WTC11 (cell line): ENCODE results near the gene COL4A1. TPM values are rescaled to one million over a fixed set of nuclear protein-coding genes. Genes with fewer than 3 reads are reported as not detected.

ENCODE experiments used
- ATAC-seq: fragments of 200-7000 bp; cut with Tn5 transposase; 2 replicates; pipeline ENCODE4 v1.10.0; 2021; ENCODE audit warnings: mild to moderate bottlenecking, moderate library complexity
- CTCF ChIA-PET: fragments of 300-600 bp; sonication (Branson Sonifier 250); formaldehyde crosslinking; loops from one replicate; lab custom pipeline; 2021; ENCODE audit warnings: antibody characterized with exemption; lab: Charles Lee
- POLR2A ChIA-PET: fragments of 350-600 bp; sonication (Branson Sonifier 250); formaldehyde crosslinking; loops from one replicate; lab custom pipeline; 2021; ENCODE audit warnings: antibody characterized with exemption; lab: Charles Lee
- DNase-seq: peaks from one replicate; pipeline ENCODE4 v3.0.0; 2021; ENCODE audit warnings: low spot score
- H3K27ac Mint-ChIP-seq: 2 replicates; pipeline ENCODE4 v1.8.0; 2021; ENCODE audit warnings: mixed read lengths
- H3K27me3 Mint-ChIP-seq: 2 replicates; pipeline ENCODE4 v1.8.0; 2021; ENCODE audit warnings: low read depth, mild to moderate bottlenecking, moderate library complexity, mixed read lengths
- H3K36me3 Mint-ChIP-seq: 2 replicates; pipeline ENCODE4 v1.8.0; 2021; ENCODE audit warnings: mixed read lengths
- H3K4me1 Mint-ChIP-seq: 2 replicates; pipeline ENCODE4 v1.8.0; 2022; ENCODE audit warnings: mixed read lengths
- H3K4me3 Mint-ChIP-seq: 2 replicates; pipeline ENCODE4 v1.8.0; 2021; ENCODE audit warnings: mild to moderate bottlenecking, moderate library complexity, mixed read lengths
- H3K9me3 Mint-ChIP-seq: 2 replicates; pipeline ENCODE4 v1.8.0; 2021; ENCODE audit warnings: mixed read lengths
- ATF3 ChIP-seq: sonication (generic); formaldehyde crosslinking; conservative IDR thresholded peaks from 2 replicates; pipeline ENCODE4 v1.8.1; 2022; ENCODE audit warnings: mild to moderate bottlenecking, missing genetic modification reagents
- CBFB ChIP-seq: sonication (generic); formaldehyde crosslinking; IDR thresholded peaks from 2 replicates; pipeline ENCODE4 v1.8.1; 2022; ENCODE audit warnings: mild to moderate bottlenecking, low read depth, missing genetic modification reagents
- CREB1 ChIP-seq: sonication (generic); formaldehyde crosslinking; IDR thresholded peaks from 2 replicates; pipeline ENCODE4 v1.8.0; 2023; ENCODE audit warnings: mild to moderate bottlenecking, missing genetic modification reagents
- CTCF ChIP-seq: fragments of 200-600 bp; IDR thresholded peaks from 2 replicates; pipeline ENCODE4 v1.8.0; 2022; ENCODE audit warnings: antibody characterized with exemption
- ERG ChIP-seq: fragments of 250-450 bp; sonication (Bioruptor Pico); IDR thresholded peaks from 2 replicates; pipeline ENCODE4 v1.8.0; 2021; ENCODE audit warnings: mild to moderate bottlenecking
- GTF2I ChIP-seq: fragments of 250-450 bp; sonication (Bioruptor Pico); conservative IDR thresholded peaks from 2 replicates; pipeline ENCODE4 v1.4.0; 2021; ENCODE audit warnings: mild to moderate bottlenecking
- MAX ChIP-seq: sonication (generic); formaldehyde crosslinking; IDR thresholded peaks from 2 replicates; pipeline ENCODE4 v1.8.0; 2022; ENCODE audit warnings: mild to moderate bottlenecking, missing genetic modification reagents
- NR2C2 ChIP-seq: sonication (generic); formaldehyde crosslinking; IDR thresholded peaks from 2 replicates; pipeline ENCODE4 v1.8.0; 2022; ENCODE audit warnings: mild to moderate bottlenecking, missing genetic modification reagents
- NR3C1 ChIP-seq: sonication (generic); formaldehyde crosslinking; conservative IDR thresholded peaks from 2 replicates; pipeline ENCODE4 v1.8.1; 2023; ENCODE audit warnings: low read depth, mild to moderate bottlenecking, missing genetic modification reagents
- PRRX2 ChIP-seq: fragments of 250-450 bp; sonication (Bioruptor Pico); IDR thresholded peaks from 2 replicates; pipeline ENCODE4 v1.8.0; 2021; ENCODE audit warnings: mild to moderate bottlenecking
- SMAD4 ChIP-seq: sonication (generic); formaldehyde crosslinking; IDR thresholded peaks from 2 replicates; pipeline ENCODE4 v1.8.0; 2022; ENCODE audit warnings: mild to moderate bottlenecking, missing genetic modification reagents
- SP1 ChIP-seq: sonication (generic); formaldehyde crosslinking; conservative IDR thresholded peaks from 2 replicates; pipeline ENCODE4 v1.8.1; 2022; ENCODE audit warnings: missing genetic modification reagents
- ZNF263 ChIP-seq: sonication (generic); formaldehyde crosslinking; IDR thresholded peaks from 2 replicates; pipeline ENCODE4 v1.8.1; 2022; ENCODE audit warnings: low read depth, mild to moderate bottlenecking, moderate library complexity, missing genetic modification reagents
- ZNF396 ChIP-seq: fragments of 250-450 bp; sonication (Bioruptor Pico); IDR thresholded peaks from 2 replicates; pipeline ENCODE4 v1.8.0; 2021; ENCODE audit warnings: mild to moderate bottlenecking, moderate library complexity, borderline replicate concordance
- ZSCAN18 ChIP-seq: fragments of 250-450 bp; sonication (Bioruptor Pico); IDR thresholded peaks from 2 replicates; pipeline ENCODE4 v2.1.2; 2022; ENCODE audit warnings: mild to moderate bottlenecking, moderate library complexity
- total RNA-seq: library from RNA; stranded (reverse); gene quantifications from 3 replicates; pipeline ENCODE4 v1.2.3, GENCODE V29; 2021
- TF ChIP-seq, protein P1 (sequence below): sonication (generic); formaldehyde crosslinking; IDR thresholded peaks from 2 replicates; pipeline ENCODE4 v1.8.1; 2023; ENCODE audit warnings: mild to moderate bottlenecking, missing genetic modification reagents

The COL4A1 gene
- total RNA-seq, 1 experiment from 2014 or later, result 89.6 TPM

GRCh38 chr13:110268576-110269185 is 38.3 kb downstream of the COL4A1 start:
- no peaks in the 10 kb centered on the region for H3K27me3 Mint-ChIP-seq
- H3K27ac Mint-ChIP-seq, result no peak overlapping the region
- DNase-seq, result no peak
- ChIA-PET CTCF (interaction anchor here (3.8 kb wide), 1 partner anchor 21 kb away, joined by 29 read pairs; no protein-coding TSS in a partner anchor), POLR2A (interaction anchor here (0.6 kb wide), 1 partner anchor 115 kb away, joined by 3 read pairs; no protein-coding TSS in a partner anchor)
- H3K4me1 Mint-ChIP-seq, result peaks cover 43% of the 10 kb centered on the region
- no peak for ATAC-seq
- H3K36me3 Mint-ChIP-seq, result no peaks in the 10 kb centered on the region
- H3K4me3 Mint-ChIP-seq, result no peak overlapping the region
- TF ChIP-seq SP1 (no peak), CBFB (CRISPR knock-in tag) (no peak), MAX (CRISPR knock-in tag) (no peak), ZNF263 (CRISPR knock-in tag) (no peak), ZNF396 (CRISPR knock-in tag) (no peak), NR3C1 (no peak), ZSCAN18 (CRISPR knock-in tag) (no peak), NR2C2 (CRISPR knock-in tag) (no peak), ATF3 (CRISPR knock-in tag) (no peak)
- H3K9me3 Mint-ChIP-seq, result no peaks in the 10 kb centered on the region

DNA sequence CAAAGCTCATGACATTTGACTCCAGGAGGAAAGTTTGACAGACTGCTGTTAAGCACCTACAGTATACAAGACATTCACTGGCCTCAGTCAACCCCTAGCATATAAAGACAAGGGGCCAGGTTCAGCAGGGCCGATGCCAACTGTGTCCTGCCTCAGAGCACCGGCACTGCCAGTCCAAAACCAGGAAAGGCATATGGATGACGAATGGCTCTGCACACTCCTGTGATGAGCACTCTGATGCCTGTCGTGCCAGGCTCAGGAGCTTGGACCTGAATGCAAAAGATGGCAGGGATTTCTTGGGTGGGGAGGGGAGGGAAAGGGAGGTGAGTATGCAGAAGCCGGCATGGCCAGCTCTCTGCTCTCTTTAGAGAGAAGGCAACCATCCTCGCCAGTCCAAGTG is 38.9 kb downstream of the COL4A1 start:
- H3K27ac Mint-ChIP-seq, result no peak overlapping the region
- TF ChIP-seq CREB1 (CRISPR knock-in tag) (no peak), SMAD4 (CRISPR knock-in tag) (no peak), ERG (no peak), ATF3 (CRISPR knock-in tag) (no peak), CTCF (no peak), PRRX2 (CRISPR knock-in tag) (no peak), GTF2I (no peak)
- TF ChIP-seq, protein P1, sequence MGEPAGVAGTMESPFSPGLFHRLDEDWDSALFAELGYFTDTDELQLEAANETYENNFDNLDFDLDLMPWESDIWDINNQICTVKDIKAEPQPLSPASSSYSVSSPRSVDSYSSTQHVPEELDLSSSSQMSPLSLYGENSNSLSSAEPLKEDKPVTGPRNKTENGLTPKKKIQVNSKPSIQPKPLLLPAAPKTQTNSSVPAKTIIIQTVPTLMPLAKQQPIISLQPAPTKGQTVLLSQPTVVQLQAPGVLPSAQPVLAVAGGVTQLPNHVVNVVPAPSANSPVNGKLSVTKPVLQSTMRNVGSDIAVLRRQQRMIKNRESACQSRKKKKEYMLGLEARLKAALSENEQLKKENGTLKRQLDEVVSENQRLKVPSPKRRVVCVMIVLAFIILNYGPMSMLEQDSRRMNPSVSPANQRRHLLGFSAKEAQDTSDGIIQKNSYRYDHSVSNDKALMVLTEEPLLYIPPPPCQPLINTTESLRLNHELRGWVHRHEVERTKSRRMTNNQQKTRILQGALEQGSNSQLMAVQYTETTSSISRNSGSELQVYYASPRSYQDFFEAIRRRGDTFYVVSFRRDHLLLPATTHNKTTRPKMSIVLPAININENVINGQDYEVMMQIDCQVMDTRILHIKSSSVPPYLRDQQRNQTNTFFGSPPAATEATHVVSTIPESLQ (CRISPR knock-in tag), result no peak
- ChIA-PET CTCF (interaction anchor here (1.2 to 3.8 kb wide), 5 partner anchors 20 to 95 kb away, joined by 4 to 29 read pairs (median 4); no protein-coding TSS in a partner anchor), POLR2A (no interaction called here)
- H3K4me3 Mint-ChIP-seq, result no peak overlapping the region
- no peak for ATAC-seq
- H3K27me3 Mint-ChIP-seq, result no peaks in the 10 kb centered on the region
- H3K36me3 Mint-ChIP-seq, result no peaks in the 10 kb centered on the region
- DNase-seq, result no peak
- peaks cover 43% of the 10 kb centered on the region for H3K4me1 Mint-ChIP-seq
- no peaks in the 10 kb centered on the region for H3K9me3 Mint-ChIP-seq
